CD4-positive, alpha-beta T cell treated with Interleukin-10 for 1 hour (primary cell): ENCODE data around the gene GREB1.

Experiments used
- DNase-seq: peaks from one replicate; pipeline ENCODE4 v3.0.0-alpha.2; 2020

The GREB1 gene

GRCh38 chr2:11533278-11534070 lies at the start of gene GREB1:
Gene GREB1, plus strand, starts transcription at chr2:11534045. Its CDS starts 22,570 bp downstream, at chr2:11556615.
- DNase-seq: no peak

GRCh38 chr2:11488809-11489208 lies 45.0 kb upstream of the GREB1 start:
- DNase-seq: no peak

GRCh38 chr2:11490194-11490593 lies 43.7 kb upstream of the GREB1 start:
- no peak for DNase-seq

GRCh38 chr2:11491348-11491933 lies 42.4 kb upstream of the GREB1 start:
- no peak for DNase-seq

- DNase-seq: no peak
Observed at GRCh38 chr2:11492244-11492643, 41.6 kb upstream of the GREB1 start.

GRCh38 chr2:11492720-11493119 lies 41.1 kb upstream of the GREB1 start:
- DNase-seq: no peak

GRCh38 chr2:11493282-11493681 lies 40.6 kb upstream of the GREB1 start:
- no peak for DNase-seq

- DNase-seq: no peak
Observed at GRCh38 chr2:11494310-11494709, 39.5 kb upstream of the GREB1 start.

- DNase-seq: no peak
Observed at GRCh38 chr2:11495844-11496681, 37.8 kb upstream of the GREB1 start.

- DNase-seq: no peak
Observed at GRCh38 chr2:11498543-11499034, 35.3 kb upstream of the GREB1 start.

- no peak for DNase-seq
Observed at GRCh38 chr2:11499081-11499743, 34.6 kb upstream of the GREB1 start.

- no peak for DNase-seq
Observed at GRCh38 chr2:11500702-11501303, 33.0 kb upstream of the GREB1 start.

- DNase-seq: no peak
Observed at GRCh38 chr2:11502740-11503292, 31.0 kb upstream of the GREB1 start.

- DNase-seq: no peak
Observed at GRCh38 chr2:11503354-11503927, 30.4 kb upstream of the GREB1 start.

- DNase-seq: no peak
Observed at GRCh38 chr2:11505652-11506610, 27.9 kb upstream of the GREB1 start.

GRCh38 chr2:11506611-11506969 lies 27.3 kb upstream of the GREB1 start:
- DNase-seq: no peak

GRCh38 chr2:11507517-11507916 lies 26.3 kb upstream of the GREB1 start:
- no peak for DNase-seq

- DNase-seq: no peak
Observed at GRCh38 chr2:11508279-11508678, 25.6 kb upstream of the GREB1 start.

GRCh38 chr2:11509657-11510360 lies 24.0 kb upstream of the GREB1 start:
- no peak for DNase-seq

- no peak for DNase-seq
Observed at GRCh38 chr2:11512431-11512830, 21.4 kb upstream of the GREB1 start.
